ENCODE results near the gene ESPN.

ESPN gene

GRCh38 chr1:6461538-6462411 lies 37.2 kb downstream of the ESPN start:
- DNase-seq (ENCODE audit: extremely low read depth, low read depth) = no peak
- no peak overlapping the region for H3K4me3 ChIP-seq (replicated peaks; ENCODE audit: low read depth, low read length)
- TF ChIP-seq CTCF (IDR thresholded peaks at IDR 0.05; ENCODE audit: low read depth, low read length, missing control alignments) = no peak

GRCh38 chr1:6462412-6463119 lies 38.0 kb downstream of the ESPN start:
- H3K4me3 ChIP-seq (replicated peaks; ENCODE audit: low read depth, low read length) = no peak overlapping the region
- DNase-seq (ENCODE audit: extremely low read depth, low read depth) = no peak
- no peak for TF ChIP-seq CTCF (IDR thresholded peaks at IDR 0.05; ENCODE audit: low read depth, low read length, missing control alignments)

GRCh38 chr1:6463120-6463412 lies 38.5 kb downstream of the ESPN start:
- no peak for DNase-seq (ENCODE audit: extremely low read depth, low read depth)
- no peak overlapping the region for H3K4me3 ChIP-seq (replicated peaks; ENCODE audit: low read depth, low read length)
- TF ChIP-seq CTCF (IDR thresholded peaks at IDR 0.05; ENCODE audit: low read depth, low read length, missing control alignments) = no peak

- no peak for TF ChIP-seq CTCF (IDR thresholded peaks at IDR 0.05; ENCODE audit: low read depth, low read length, missing control alignments)
- no peak for DNase-seq (ENCODE audit: extremely low read depth, low read depth)
- no peak overlapping the region for H3K4me3 ChIP-seq (replicated peaks; ENCODE audit: low read depth, low read length)
Observed at GRCh38 chr1:6464514-6464836, 39.9 kb downstream of the ESPN start.

GRCh38 chr1:6464915-6465314 lies 40.3 kb downstream of the ESPN start:
- H3K4me3 ChIP-seq (replicated peaks; ENCODE audit: low read depth, low read length) = no peak overlapping the region
- TF ChIP-seq CTCF (IDR thresholded peaks at IDR 0.05; ENCODE audit: low read depth, low read length, missing control alignments) = no peak
- DNase-seq (ENCODE audit: extremely low read depth, low read depth) = no peak

GRCh38 chr1:6465461-6466005 lies 41.0 kb downstream of the ESPN start:
- DNase-seq (ENCODE audit: extremely low read depth, low read depth) = no peak
- no peak for TF ChIP-seq CTCF (IDR thresholded peaks at IDR 0.05; ENCODE audit: low read depth, low read length, missing control alignments)

More at GRCh38 chr1:6465461-6466005, 41.0 kb downstream of the ESPN start:
- H3K4me3 ChIP-seq (replicated peaks; ENCODE audit: low read depth, low read length) = no peak overlapping the region
